ENCODE data around the gene FOXO1. TPM values are rescaled to one million over a fixed set of nuclear protein-coding genes. Genes with fewer than 3 reads are reported as not detected.

Gene FOXO1
- total RNA-seq, 4 donors from 2014 or later: 50.7 to 67.2 (median 60.3) TPM

DNA sequence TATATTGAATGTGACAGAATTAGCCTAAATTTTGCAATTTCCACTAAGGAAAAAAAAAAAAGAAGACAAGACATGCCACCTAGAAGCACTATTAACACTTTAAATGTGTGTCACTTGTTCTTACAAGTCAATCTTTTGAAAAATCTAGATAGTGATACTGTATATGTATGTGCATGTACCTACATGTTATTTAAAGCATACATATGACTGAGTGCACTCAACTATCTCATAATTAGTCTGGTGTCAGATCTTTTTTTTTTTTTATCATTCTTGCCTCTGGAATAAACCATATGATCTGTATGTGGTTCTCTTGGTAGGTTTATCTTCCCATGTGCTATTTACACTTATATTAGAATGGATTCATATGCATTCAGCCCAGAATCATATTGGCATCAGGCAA, 62.3 kb downstream of the FOXO1 start:
- DNase-seq (ENCODE audit: low spot score in 2 of 2): no peak
- Histone ChIP-seq H3K4me1 (peaks cover 15% of the 10 kb centered on the region), H3K4me3 (no peak overlapping the region), H3K27me3 (no peaks in the 10 kb centered on the region), H3K36me3 (no peaks in the 10 kb centered on the region), H3K9me3 (no peaks in the 10 kb centered on the region), H3K27ac (no peak overlapping the region)
- TF ChIP-seq EP300 (IDR thresholded peaks at IDR 0.05) (no peak), POLR2A (IDR thresholded peaks at IDR 0.05) (no peak)

DNA sequence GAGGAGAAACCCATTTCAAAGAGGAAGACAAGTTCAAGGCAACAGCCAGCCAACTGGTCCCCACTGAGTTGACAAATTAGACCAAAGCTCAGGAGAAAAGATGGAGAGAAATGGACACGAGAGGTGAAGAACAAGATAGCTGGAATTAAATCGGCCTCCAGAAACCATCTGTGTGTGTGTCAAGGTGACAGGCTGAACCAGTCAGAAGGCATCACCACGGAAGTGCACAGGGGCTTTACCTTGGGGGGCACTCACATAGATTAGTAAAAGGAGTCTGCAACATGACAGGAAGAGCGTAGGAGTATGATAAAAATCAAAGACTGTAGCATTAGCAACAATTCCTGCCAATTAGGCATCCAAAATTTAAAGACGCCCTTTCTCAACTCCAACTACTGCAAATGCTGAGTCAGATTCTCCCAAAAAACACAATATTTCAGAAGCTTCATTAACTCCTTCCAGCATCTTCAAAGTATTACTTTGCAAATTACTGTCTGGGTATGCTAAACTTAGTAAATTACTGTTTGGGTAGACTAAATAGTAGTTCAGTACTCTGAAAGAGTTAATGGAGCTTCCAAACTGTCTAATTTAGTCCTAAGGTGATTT, 66.2 kb downstream of the FOXO1 start:
- H3K4me1 ChIP-seq: peaks cover 39% of the 10 kb centered on the region
- no peaks in the 10 kb centered on the region for H3K36me3 ChIP-seq
- no peaks in the 10 kb centered on the region for H3K27me3 ChIP-seq
- TF ChIP-seq, protein P1, sequence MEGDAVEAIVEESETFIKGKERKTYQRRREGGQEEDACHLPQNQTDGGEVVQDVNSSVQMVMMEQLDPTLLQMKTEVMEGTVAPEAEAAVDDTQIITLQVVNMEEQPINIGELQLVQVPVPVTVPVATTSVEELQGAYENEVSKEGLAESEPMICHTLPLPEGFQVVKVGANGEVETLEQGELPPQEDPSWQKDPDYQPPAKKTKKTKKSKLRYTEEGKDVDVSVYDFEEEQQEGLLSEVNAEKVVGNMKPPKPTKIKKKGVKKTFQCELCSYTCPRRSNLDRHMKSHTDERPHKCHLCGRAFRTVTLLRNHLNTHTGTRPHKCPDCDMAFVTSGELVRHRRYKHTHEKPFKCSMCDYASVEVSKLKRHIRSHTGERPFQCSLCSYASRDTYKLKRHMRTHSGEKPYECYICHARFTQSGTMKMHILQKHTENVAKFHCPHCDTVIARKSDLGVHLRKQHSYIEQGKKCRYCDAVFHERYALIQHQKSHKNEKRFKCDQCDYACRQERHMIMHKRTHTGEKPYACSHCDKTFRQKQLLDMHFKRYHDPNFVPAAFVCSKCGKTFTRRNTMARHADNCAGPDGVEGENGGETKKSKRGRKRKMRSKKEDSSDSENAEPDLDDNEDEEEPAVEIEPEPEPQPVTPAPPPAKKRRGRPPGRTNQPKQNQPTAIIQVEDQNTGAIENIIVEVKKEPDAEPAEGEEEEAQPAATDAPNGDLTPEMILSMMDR (IDR thresholded peaks at IDR 0.05): no peak
- TF ChIP-seq EP300 (IDR thresholded peaks at IDR 0.05) (no peak), POLR2A (IDR thresholded peaks at IDR 0.05) (no peak), POLR2AphosphoS5 (IDR thresholded peaks at IDR 0.05) (no peak)
- DNase-seq (ENCODE audit: low spot score in 2 of 2): no peak
- no peaks in the 10 kb centered on the region for H3K9me3 ChIP-seq
- no peak overlapping the region for H3K4me3 ChIP-seq
- WGBS: 71% methylated on average over 5 of the region's 5 CpGs
- H3K27ac ChIP-seq: no peak overlapping the region

DNA sequence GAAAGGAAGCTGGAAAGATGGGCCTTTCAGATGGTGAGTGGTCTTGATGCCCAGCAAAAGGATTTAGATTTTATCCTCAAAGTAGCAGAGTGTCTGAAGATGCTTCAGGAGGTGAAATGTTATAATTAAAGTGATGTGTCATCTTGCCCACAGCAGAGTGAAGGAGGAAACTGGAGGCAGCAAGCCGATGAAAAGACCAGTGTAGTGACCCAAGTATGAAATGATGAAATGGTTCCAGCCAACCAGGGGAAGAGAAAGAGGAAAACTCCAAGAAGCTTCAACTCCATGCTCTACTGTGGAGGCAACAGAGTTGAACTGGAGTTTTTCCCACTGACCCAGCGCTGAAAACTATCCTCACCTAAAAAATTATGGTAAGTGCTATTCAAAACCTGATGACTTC, 66.7 kb downstream of the FOXO1 start:
- Histone ChIP-seq H3K27me3 (no peaks in the 10 kb centered on the region), H3K36me3 (no peaks in the 10 kb centered on the region), H3K4me1 (peaks cover 41% of the 10 kb centered on the region), H3K27ac (no peak overlapping the region), H3K9me3 (no peaks in the 10 kb centered on the region), H3K4me3 (no peak overlapping the region)
- WGBS: 30% methylated on average over 2 of the region's 2 CpGs
- DNase-seq (ENCODE audit: low spot score in 2 of 2): no peak
- no peak for TF ChIP-seq EP300 (IDR thresholded peaks at IDR 0.05)
- TF ChIP-seq POLR2A (IDR thresholded peaks at IDR 0.05): no peak
- TF ChIP-seq POLR2AphosphoS5 (IDR thresholded peaks at IDR 0.05): no peak
- TF ChIP-seq, protein P1 (IDR thresholded peaks at IDR 0.05): no peak

DNA sequence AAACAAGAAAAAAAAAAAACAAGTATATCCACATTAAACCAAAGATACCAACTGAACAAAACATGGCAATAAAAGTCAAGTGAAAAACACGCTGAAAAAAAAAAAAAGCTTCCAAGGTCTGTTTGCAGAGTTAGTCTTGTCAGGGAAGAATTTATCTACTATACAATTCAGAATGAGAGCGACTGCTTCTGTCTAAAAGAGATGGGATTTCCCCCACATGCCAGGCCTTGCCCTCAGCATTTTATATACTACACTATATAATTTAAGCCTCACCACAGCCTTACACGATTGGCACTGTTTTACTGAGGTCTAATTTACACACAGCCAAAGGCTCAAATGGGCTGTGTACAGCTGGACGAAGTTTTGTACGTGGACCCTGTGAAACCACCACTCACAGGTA, 67.3 kb downstream of the FOXO1 start:
- 91% methylated on average over 5 of the region's 5 CpGs for WGBS
- Histone ChIP-seq H3K4me1 (peaks cover 35% of the 10 kb centered on the region), H3K4me3 (no peak overlapping the region), H3K9me3 (no peaks in the 10 kb centered on the region), H3K27ac (no peak overlapping the region), H3K36me3 (no peaks in the 10 kb centered on the region), H3K27me3 (no peaks in the 10 kb centered on the region)
- TF ChIP-seq POLR2AphosphoS5 (IDR thresholded peaks at IDR 0.05): no peak
- no peak for TF ChIP-seq POLR2A (IDR thresholded peaks at IDR 0.05)
- TF ChIP-seq, protein P1 (IDR thresholded peaks at IDR 0.05): no peak
- TF ChIP-seq EP300 (IDR thresholded peaks at IDR 0.05): no peak
- DNase-seq (ENCODE audit: low spot score in 2 of 2): no peak

DNA sequence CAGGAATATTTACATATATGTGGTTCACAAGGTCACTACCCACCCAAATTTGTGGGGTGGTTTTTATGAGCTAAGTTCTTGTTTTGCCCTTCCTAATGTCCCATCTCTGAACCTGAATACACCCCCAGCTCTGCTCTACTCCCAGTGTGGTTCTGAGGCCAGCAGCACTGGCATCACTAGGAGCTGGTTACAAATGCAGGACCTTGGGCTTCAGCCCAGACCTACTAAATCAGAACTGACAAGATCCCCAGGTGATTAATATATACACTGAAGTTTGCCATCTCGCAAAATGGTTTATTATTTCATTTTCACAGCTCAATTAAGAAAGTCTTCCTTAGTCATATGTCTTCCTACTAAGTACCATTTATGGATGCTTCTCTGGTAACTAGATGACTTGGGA, 67.9 kb downstream of the FOXO1 start:
- Histone ChIP-seq H3K27ac (no peak overlapping the region), H3K4me1 (peaks cover 30% of the 10 kb centered on the region), H3K9me3 (no peaks in the 10 kb centered on the region), H3K36me3 (no peaks in the 10 kb centered on the region), H3K4me3 (no peak overlapping the region), H3K27me3 (no peaks in the 10 kb centered on the region)
- TF ChIP-seq POLR2AphosphoS5 (IDR thresholded peaks at IDR 0.05): no peak
- no peak for TF ChIP-seq EP300 (IDR thresholded peaks at IDR 0.05)
- TF ChIP-seq, protein P1 (IDR thresholded peaks at IDR 0.05): no peak
- TF ChIP-seq POLR2A (IDR thresholded peaks at IDR 0.05): no peak
- WGBS: 45% methylated on average over 1 of the region's 1 CpG
- no peak for DNase-seq (ENCODE audit: low spot score in 2 of 2)

All from suprapubic skin (tissue), 4 donors.